NCI-H2029 treated with DMSO at 0.1 percent for 48 hours (cell line): Measurements from ENCODE around the gene CAAP1.
A peak's percentile ranks its signal among the peaks of the same experiment; 100 is the strongest.
"Not testable (repeated sequence)": the region's sequence is repeated elsewhere in the genome, so short reads cannot be mapped to it uniquely, and the experiment has no call there.

Experiments
- DNase-seq: peaks from one replicate; lab custom pipeline; 2025; lab: John Stamatoyannopoulos, UW

Gene CAAP1

GRCh38 chr9:26892251-26893029, at the start of gene CAAP1:
TSS of gene CAAP1 (minus strand) at chr9:26892802. CDS start at chr9:26892715, 87 bp downstream.
- DNase-seq, result peak; percentile 73

DNA sequence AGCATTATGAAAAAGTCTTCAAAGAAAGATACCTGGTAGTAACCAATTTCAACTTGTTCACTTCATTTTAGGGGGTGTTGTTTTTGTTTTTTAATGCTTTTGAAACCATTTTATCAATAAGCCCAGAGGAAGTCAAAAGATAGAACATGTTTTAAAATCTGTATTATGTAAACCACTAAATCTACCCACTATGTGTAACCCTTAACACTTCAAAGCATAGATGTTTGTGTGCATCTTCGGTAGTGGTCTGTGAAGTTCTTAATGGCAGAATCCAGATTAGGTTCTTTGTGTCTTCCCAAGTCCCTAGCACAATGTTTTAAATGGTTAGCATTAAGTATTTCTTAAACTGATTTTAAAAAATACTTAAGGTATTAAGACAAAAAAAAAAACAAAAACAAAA, 48.2 kb upstream of the CAAP1 start:
- DNase-seq, result no peak

GRCh38 chr9:26939955-26940711, 47.5 kb upstream of the CAAP1 start:
- DNase-seq, result no peak

DNA sequence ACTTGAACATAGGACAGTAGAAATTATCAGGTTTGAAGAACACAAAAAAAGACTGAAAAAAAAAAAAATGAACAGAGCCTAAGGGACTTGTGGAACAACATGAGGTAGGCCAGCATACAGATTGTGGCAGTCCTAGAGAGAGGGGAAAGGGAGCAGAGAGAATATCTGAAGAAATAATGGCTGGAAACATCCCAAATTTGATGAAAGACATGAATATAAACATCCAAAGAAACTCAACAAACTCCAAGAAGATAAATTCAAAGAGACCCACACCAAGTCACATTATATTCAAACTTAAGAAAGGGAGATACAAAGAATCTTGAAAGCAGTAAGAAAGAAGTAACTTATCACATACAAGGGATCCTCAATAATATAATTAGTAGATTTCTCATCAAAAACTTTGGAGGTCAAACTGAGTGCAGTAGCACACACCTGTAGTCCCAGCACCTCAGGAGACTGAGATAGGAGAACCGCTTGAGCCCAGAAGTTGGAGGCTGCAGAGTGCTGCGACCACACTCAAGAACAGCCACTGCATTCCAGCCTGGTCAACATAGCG, 45.3 kb upstream of the CAAP1 start:
- DNase-seq, result no peak

GRCh38 chr9:26935847-26936246, 43.2 kb upstream of the CAAP1 start:
- DNase-seq, result no peak

DNA sequence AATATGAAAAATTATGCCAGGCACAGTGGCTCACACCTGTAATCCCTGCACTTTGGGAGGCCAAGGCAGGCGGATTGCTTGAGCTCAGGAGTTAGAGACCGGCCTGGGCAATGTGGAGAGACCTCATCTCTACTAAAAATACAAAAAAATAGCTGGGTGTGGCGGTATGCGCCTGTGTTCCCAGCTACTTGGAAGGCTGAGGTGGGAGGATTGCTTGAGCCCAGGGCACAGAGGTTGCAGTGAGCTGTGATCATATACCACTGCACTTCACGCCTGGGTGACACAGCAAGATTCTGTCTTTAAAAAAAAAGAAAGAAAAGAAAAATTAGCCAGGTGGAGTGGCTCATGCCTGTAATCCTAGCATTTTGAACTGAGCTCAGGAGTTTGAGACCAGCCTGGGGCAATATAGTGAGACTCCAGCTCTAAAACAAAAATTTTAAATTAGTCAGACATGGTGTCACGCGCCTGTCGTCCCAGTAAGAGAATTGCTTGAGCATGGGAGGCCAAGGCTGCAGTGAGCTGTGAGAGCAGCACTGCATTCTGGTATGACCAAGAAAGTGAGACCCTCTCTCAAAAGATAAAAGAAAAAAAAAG, 36.4 kb upstream of the CAAP1 start:
- no peak for DNase-seq

GRCh38 chr9:26925609-26926008, 33.0 kb upstream of the CAAP1 start:
- no peak for DNase-seq

DNA sequence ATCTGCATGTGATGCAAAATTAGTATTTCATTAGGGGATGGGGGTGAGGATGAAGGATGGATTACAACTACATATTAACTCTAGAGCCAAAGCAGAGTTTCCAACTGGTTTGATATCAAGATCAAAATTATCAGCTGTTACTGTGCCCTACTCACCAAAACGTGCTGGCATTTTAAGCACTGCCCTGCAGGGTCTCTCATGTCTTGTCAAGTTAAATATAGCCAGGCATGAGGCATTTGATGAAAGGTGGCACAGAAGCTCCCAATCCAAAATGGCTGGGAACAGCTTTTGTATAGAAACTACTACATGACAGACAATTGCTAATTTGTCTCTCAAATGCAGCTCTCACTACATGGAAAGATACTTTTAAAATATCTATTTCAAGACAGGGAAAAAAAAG, 27.1 kb upstream of the CAAP1 start:
- no peak for DNase-seq

GRCh38 chr9:26913138-26913668, 20.6 kb upstream of the CAAP1 start:
- no peak for DNase-seq

- no peak for DNase-seq
These were observed 12.1 kb upstream of the CAAP1 start for GRCh38 chr9:26904671-26905070.

DNA sequence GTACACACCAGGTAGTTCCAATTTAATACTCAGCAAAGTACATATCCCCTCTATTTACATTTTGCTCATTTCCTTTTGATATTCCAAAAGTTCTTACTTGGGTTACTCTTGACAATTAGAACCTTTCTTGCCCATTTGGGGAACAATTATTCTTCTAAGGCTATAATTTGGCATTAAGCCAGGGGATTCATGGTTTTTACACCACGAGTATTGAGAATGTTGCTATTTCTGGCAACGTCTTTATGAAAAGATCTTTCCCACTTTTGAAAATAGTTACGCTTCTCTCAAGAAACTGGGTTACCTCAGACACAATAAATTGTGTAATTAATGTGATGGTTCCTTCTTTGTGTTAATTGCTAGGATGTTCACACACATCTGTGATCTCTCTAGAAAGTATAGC, 11.5 kb upstream of the CAAP1 start:
- DNase-seq, result no peak

- no peak for DNase-seq
These were observed 551 bp upstream of the CAAP1 start for GRCh38 chr9:26893030-26893676.

GRCh38 chr9:26891726-26892125, 876 bp downstream of the CAAP1 start:
- DNase-seq, result no peak

DNA sequence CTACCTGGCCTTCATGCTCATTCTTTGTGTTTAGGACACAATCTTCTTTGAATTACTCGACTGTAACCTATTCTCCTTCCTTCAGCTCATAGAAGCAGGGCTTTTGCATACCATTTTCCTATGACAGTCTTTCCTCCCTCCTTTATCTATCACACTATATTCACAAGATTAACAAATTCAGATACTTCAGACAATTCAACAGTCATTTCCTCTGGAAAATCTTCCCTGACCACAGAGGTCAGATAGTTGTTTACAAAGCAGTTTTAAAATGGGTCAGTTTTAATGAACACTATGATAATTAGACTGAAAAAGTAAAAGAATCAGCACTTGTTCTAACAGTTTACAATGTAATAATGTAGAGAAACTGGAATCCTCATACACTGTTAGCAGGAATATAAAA, 4.3 kb downstream of the CAAP1 start:
- DNase-seq, result no peak

DNA sequence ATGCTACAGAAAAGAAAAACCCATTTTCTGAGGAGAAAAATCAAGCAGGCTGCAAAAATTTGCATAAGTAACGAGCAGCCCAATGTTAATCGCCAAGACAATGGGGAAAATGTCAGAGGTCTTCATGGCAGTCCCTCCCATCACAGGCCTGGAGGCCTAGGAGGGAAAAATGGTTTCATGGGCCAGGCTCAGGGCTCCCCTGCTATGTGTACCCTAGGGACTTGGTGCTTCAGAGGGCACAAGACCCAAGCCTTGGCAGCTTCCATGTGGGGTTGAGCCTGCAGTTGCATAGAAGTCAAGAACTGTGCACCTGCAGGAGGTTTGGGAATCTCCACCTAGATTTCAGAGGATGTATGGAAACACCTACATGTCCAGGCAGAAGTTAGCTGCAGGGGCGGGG, 10.4 kb downstream of the CAAP1 start:
- DNase-seq, result no peak

GRCh38 chr9:26880262-26880661, 12.3 kb downstream of the CAAP1 start:
- DNase-seq, result no peak

DNA sequence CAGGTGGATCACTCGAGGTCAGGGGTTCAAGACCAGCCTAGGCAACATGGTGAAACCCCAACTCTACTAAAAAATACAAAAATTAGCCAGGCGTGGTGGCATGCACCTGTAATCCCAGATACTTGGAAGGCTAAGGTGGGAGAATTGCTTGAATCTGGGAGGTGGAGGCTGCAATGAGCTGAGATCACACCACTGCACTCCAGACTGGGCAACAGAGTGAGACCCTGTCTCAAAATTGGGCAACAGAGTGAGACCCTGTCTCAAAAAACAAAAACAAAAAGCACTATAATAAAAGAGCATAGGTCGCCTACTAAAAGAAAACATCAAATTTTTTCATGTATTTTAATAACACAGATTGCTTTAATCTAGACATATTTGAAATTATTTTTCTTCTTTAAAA, 17.4 kb downstream of the CAAP1 start:
- DNase-seq, result not testable (repeated sequence)

DNA sequence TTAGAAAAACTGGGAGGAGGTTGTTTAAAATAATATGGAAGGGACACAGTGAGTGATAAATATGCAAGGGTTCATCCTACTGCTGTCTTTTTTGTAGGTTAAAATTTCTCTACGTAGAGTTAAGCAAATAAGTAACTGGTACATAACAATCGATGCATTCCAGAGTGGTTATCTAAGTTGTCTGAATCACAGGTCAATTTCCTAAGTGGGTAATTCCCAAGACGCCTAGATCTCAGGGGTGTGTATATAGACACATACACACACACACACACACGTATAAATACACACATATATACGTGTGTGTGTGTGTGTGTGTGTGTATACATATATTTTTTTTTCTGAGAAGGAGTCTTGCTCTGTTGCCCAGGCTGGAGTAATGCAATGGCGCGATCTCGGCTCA, 22.3 kb downstream of the CAAP1 start:
- DNase-seq, result no peak

GRCh38 chr9:26863074-26863473, 29.5 kb downstream of the CAAP1 start:
- no peak for DNase-seq

DNA sequence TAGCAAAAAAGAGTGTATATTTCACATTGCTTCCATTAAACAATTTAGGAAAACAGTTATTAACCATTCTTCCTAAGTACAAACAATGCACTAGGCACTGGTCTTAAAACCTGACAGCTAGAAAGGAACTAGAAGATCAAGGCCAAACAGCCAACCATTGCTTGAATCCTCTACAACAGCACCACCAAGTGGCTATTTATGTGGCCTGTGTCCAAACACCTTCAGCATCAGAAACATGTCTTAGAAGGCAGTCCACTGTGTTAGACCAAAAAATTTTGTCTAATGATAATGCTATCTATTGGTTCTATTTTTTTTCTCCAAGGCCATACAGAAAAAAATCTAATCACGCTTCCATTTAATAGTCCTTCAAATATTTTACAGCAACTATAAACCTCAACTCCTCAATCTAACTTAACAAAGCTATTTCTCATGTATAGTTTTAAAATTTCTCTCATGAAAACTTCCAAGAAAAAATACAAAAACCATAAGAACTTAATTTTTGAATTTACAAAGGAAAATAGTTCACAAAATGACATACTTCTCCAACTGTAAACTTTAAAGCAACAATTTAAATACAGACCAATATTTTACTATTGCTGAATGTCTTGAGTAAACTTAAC, 36.1 kb downstream of the CAAP1 start:
- DNase-seq, result peak; percentile 60

GRCh38 chr9:26850995-26851394, 41.6 kb downstream of the CAAP1 start:
- DNase-seq, result no peak

- DNase-seq, result no peak
These were observed 58.8 kb downstream of the CAAP1 start for GRCh38 chr9:26833792-26834191.
